K562 (cell line): ENCODE results near the gene AP2S1. TPM values are rescaled to one million over a fixed set of nuclear protein-coding genes. Genes with fewer than 3 reads are reported as not detected.

Experiments
- ARID2 ChIP-seq: fragments of 450-650 bp; IDR thresholded peaks from 2 replicates; pipeline ENCODE4 v1.6.1; 2017; ENCODE audit warnings: antibody characterized with exemption, mild to moderate bottlenecking
- BRD9 ChIP-seq: fragments of 450-650 bp; IDR thresholded peaks from 2 replicates; pipeline ENCODE4 v1.6.1; 2018; ENCODE audit warnings: low read depth; ENCODE audit not compliant: partially characterized antibody
- CREM ChIP-seq: IDR thresholded peaks from 2 replicates; pipeline ENCODE4 v1.6.1; 2014; ENCODE audit warnings: antibody characterized with exemption, low read depth
- CTCF ChIP-seq, 3 experiments: IDR thresholded peaks in 2 of 3; conservative IDR thresholded peaks in 1 of 3; 2 replicates each; pipeline ENCODE4 v1.5.1; 2011 to 2012; ENCODE audit warnings: low read length in 3 of 3, mild to moderate bottlenecking in 3 of 3, control low read depth in 2 of 3, improper control_type of control experiment in 1 of 3, inconsistent platforms in 1 of 3, low read depth in 1 of 3, mixed read lengths in 1 of 3, moderate library complexity in 1 of 3; ENCODE audit not compliant: insufficient read depth in 2 of 3
- ETS2 ChIP-seq: IDR thresholded peaks from 2 replicates; pipeline ENCODE4 v1.6.1; 2016; ENCODE audit warnings: borderline replicate concordance, missing genetic modification characterization, mild to moderate bottlenecking, moderate library complexity, missing compliant biosample characterization; ENCODE audit not compliant: poor library complexity, severe bottlenecking
- ETV5 ChIP-seq: sonication (generic); formaldehyde crosslinking; IDR thresholded peaks from 2 replicates; pipeline ENCODE4 v1.4.0; 2020; ENCODE audit warnings: low read depth, mild to moderate bottlenecking, missing genetic modification reagents
- FOXJ2 ChIP-seq: fragments of 200-800 bp; sonication (Bioruptor generic); IDR thresholded peaks from 2 replicates; pipeline ENCODE4 v1.6.1; 2016; ENCODE audit warnings: missing genetic modification characterization, missing compliant biosample characterization
- HNRNPLL ChIP-seq: fragments of 200-400 bp; formaldehyde crosslinking; IDR thresholded peaks from 2 replicates; pipeline ENCODE4 v1.6.1; 2017; ENCODE audit warnings: low read length, low read depth, mild to moderate bottlenecking; ENCODE audit not compliant: poor library complexity, severe bottlenecking
- IRF9 ChIP-seq: fragments of 450-650 bp; IDR thresholded peaks from 2 replicates; pipeline ENCODE4 v1.6.1; 2016; ENCODE audit warnings: missing biosample characterization, missing genetic modification characterization
- KLF10 ChIP-seq: fragments of 250-450 bp; sonication (Bioruptor Pico); IDR thresholded peaks from 2 replicates; pipeline ENCODE4 v1.6.1; 2021; ENCODE audit warnings: matching md5 sums
- KLF16 ChIP-seq: IDR thresholded peaks from 2 replicates; pipeline ENCODE4 v1.6.1; 2016; ENCODE audit warnings: antibody characterized with exemption
- MTA3 ChIP-seq: fragments of 450-650 bp; formaldehyde crosslinking; IDR thresholded peaks from 2 replicates; pipeline ENCODE4 v1.6.1; 2017; ENCODE audit warnings: mild to moderate bottlenecking, borderline replicate concordance
- NEUROD1 ChIP-seq: fragments of 150-350 bp; IDR thresholded peaks from 2 replicates; pipeline ENCODE4 v1.6.1; 2014; ENCODE audit warnings: borderline replicate concordance, low read length, low read depth; ENCODE audit not compliant: partially characterized antibody
- POLR2G ChIP-seq: fragments of 200-400 bp; formaldehyde crosslinking; IDR thresholded peaks from 2 replicates; pipeline ENCODE4 v1.6.1; 2017; ENCODE audit warnings: low read depth, mild to moderate bottlenecking, antibody characterized with exemption, low read length, moderate library complexity
- PREB ChIP-seq: sonication (generic); formaldehyde crosslinking; IDR thresholded peaks from 2 replicates; pipeline ENCODE4 v1.8.1; 2023; ENCODE audit warnings: mild to moderate bottlenecking, missing genetic modification reagents
- SIN3B ChIP-seq: fragments of 450-650 bp; IDR thresholded peaks from 2 replicates; pipeline ENCODE4 v1.6.1; 2017; ENCODE audit warnings: low read depth, mild to moderate bottlenecking, moderate library complexity
- SMC3 ChIP-seq: conservative IDR thresholded peaks from 2 replicates; pipeline ENCODE4 v1.6.1; 2011; ENCODE audit warnings: low read depth, low read length, improper control_type of control experiment; ENCODE audit not compliant: insufficient read depth
- SUPT5H ChIP-seq: fragments of 450-650 bp; IDR thresholded peaks from 2 replicates; pipeline ENCODE4 v1.6.1; 2016
- TBP ChIP-seq: optimal IDR thresholded peaks from 2 replicates; pipeline ENCODE3; 2011; ENCODE audit warnings: low read depth, low read length, improper control_type of control experiment
- TEAD1 ChIP-seq, 2 experiments: fragments of 450-650 bp in 1 of 2; sonication (generic) in 1 of 2; formaldehyde crosslinking; IDR thresholded peaks; 2 replicates each; pipeline versions ENCODE4 v1.4.0 to v1.8.0; 2020 to 2022; ENCODE audit warnings: mild to moderate bottlenecking in 2 of 2, missing genetic modification reagents in 1 of 2
- YY1 ChIP-seq, 3 experiments: IDR thresholded peaks; 2 replicates each; pipeline ENCODE4 v1.6.1; 2011; ENCODE audit warnings: low read length in 2 of 3, mild to moderate bottlenecking in 2 of 3, moderate library complexity in 2 of 3, borderline replicate concordance in 1 of 3, control low read depth in 1 of 3, low read depth in 1 of 3; ENCODE audit not compliant: insufficient read depth in 3 of 3, insufficient replicate concordance in 2 of 3, control insufficient read depth in 1 of 3, insufficient read length in 1 of 3; ENCODE audit errors: extremely low read depth in 1 of 3
- ZBED1 ChIP-seq: IDR thresholded peaks from 2 replicates; pipeline ENCODE4 v1.6.1; 2014
- ZBTB7A ChIP-seq: IDR thresholded peaks from 2 replicates; pipeline ENCODE4 v1.6.1; 2011; ENCODE audit warnings: low read depth, mild to moderate bottlenecking, low read length, moderate library complexity, borderline replicate concordance; ENCODE audit not compliant: control insufficient read depth
- ZKSCAN1 ChIP-seq: fragments of 150-350 bp; IDR thresholded peaks from 2 replicates; pipeline ENCODE4 v1.6.1; 2016; ENCODE audit warnings: low read depth, low read length
- ZNF384 ChIP-seq: IDR thresholded peaks from 2 replicates; pipeline ENCODE4 v1.6.1; 2012; ENCODE audit warnings: low read depth, low read length, improper control_type of control experiment
- ZNF77 ChIP-seq: fragments of 250-450 bp; sonication (Bioruptor Pico); IDR thresholded peaks from 2 replicates; pipeline ENCODE4 v1.5.0; 2020
- ZNF778 ChIP-seq: fragments of 450-650 bp; formaldehyde crosslinking; IDR thresholded peaks from 2 replicates; pipeline ENCODE4 v1.4.0; 2020; ENCODE audit warnings: mild to moderate bottlenecking, moderate library complexity
- polyA plus RNA-seq, 8 experiments: library from polyadenylated mRNA; depleted of rRNA in 4 of 8; stranded (reverse) in 5 of 8; unstranded in 3 of 8; fragments of >200 nt; fragmentation: Nextera tagmentation in 2 of 8; fragmentation: Illumina TruSeq in 1 of 8; extraction: Ambion mirVana in 2 of 8; extraction: Trizol in 1 of 8; gene quantifications; 2 replicates each; pipeline versions ENCODE4 v1.2.1 to v1.2.3, GENCODE V29; 2011 to 2014; ENCODE audit warnings: inconsistent platforms in 1 of 8, missing spikeins in 1 of 8
- total RNA-seq, 7 experiments: library from RNA; depleted of rRNA in 6 of 7; stranded (reverse); fragments of >200 nt in 6 of 7; fragmentation: Illumina TruSeq in 2 of 7; extraction: Trizol in 2 of 7; gene quantifications; 2 replicates each; pipeline versions ENCODE4 v1.2.1 to v1.2.3, GENCODE V29; 2011 to 2021; ENCODE audit warnings: low replicate concordance in 1 of 7

AP2S1 gene
- total and polyA plus RNA-seq, 9 of the 15 experiments (the other 6 are each of a cell fraction or from before 2014, with no cell fraction given), result 32.4 to 294 (median 136) TPM

- TF ChIP-seq CREM, result peak; percentile 66
- no peak for TF ChIP-seq ETS2 (tag)
- TF ChIP-seq ARID2, result peak; percentile 22; the same call in 1 of the 2 replicates
- peak in 1 of 3 experiments; percentile 34 for TF ChIP-seq YY1 (IDR thresholded peaks at IDR 0.05; ENCODE audit: borderline replicate concordance in 1 of 3, control insufficient read depth in 1 of 3, extremely low read depth in 1 of 3, insufficient read depth in 3 of 3, insufficient read length in 1 of 3, insufficient replicate concordance in 2 of 3, low read depth in 1 of 3, low read length in 2 of 3)
- peak; percentile 14 for TF ChIP-seq BRD9
- no peak for TF ChIP-seq HNRNPLL
- TF ChIP-seq POLR2G, result 0 out of 2 replicates have a peak, but pooled peaks have one; percentile 23
- TF ChIP-seq ZNF778 (CRISPR knock-in tag), result no peak
- peak; percentile 56; the same call in 1 of the 2 replicates for TF ChIP-seq ZBTB7A
- TF ChIP-seq ZBED1, result no peak
- TF ChIP-seq KLF10, result no peak
- peak; percentile 86 to 92 (median 86) for TF ChIP-seq CTCF (IDR thresholded peaks at IDR 0.05 in 2 of 3, conservative IDR thresholded peaks at IDR 0.05 in 1 of 3; ENCODE audit: insufficient read depth in 2 of 3, low read depth in 1 of 3, low read length in 3 of 3)
- no peak for TF ChIP-seq TBP
- TF ChIP-seq ZNF77 (CRISPR knock-in tag), result no peak
- TF ChIP-seq SMC3, result peak; percentile 77
- TF ChIP-seq SUPT5H, result no peak
- TF ChIP-seq IRF9 (tag), result no peak
- TF ChIP-seq SIN3B, result no peak
- no peak for TF ChIP-seq FOXJ2
- no peak for TF ChIP-seq ZKSCAN1
- peak; percentile 99 for TF ChIP-seq ZNF384
- TF ChIP-seq PREB (CRISPR knock-in tag), result no peak
- TF ChIP-seq TEAD1 (CRISPR knock-in tag; IDR thresholded peaks at IDR 0.05), result peak; percentile 72 to 90; a peak in 2 of 4 replicates
- TF ChIP-seq ETV5 (CRISPR knock-in tag), result no peak
- no peak for TF ChIP-seq NEUROD1
- no peak for TF ChIP-seq KLF16
- 0 out of 2 replicates have a peak, but pooled peaks have one; percentile 28 for TF ChIP-seq MTA3
Measured at GRCh38 chr19:46840498-46840942, 10.1 kb downstream of the AP2S1 start (continued).
